ES-I3 (cell line): ENCODE data around the gene NUP214.

Experiments used
- H3K36me3 ChIP-seq: 2 replicates; pipeline ENCODE4 v1.6.1; 2013; ENCODE audit warnings: mild to moderate bottlenecking, low read length, control low read depth, moderate library complexity; ENCODE audit not compliant: insufficient read depth
- H3K4me1 ChIP-seq: 2 replicates; pipeline ENCODE4 v1.6.1; 2013; ENCODE audit warnings: mild to moderate bottlenecking, control low read depth, low read length; ENCODE audit not compliant: insufficient read depth
- H3K9ac ChIP-seq: 2 replicates; pipeline ENCODE4 v1.6.1; 2013; ENCODE audit warnings: low read depth, mild to moderate bottlenecking, low read length, moderate library complexity
- H3K9me3 ChIP-seq: 2 replicates; pipeline ENCODE4 v1.6.1; 2013; ENCODE audit warnings: mild to moderate bottlenecking, low read length, moderate library complexity; ENCODE audit not compliant: control insufficient read depth, insufficient read depth

The NUP214 gene

GRCh38 chr9:131125288-131126058 lies at the start of gene NUP214:
TSS of gene NUP214 (plus strand) at chr9:131125586. CDS start at chr9:131125705, 119 bp downstream.
- H3K9me3 ChIP-seq = no peaks in the 10 kb centered on the region
- H3K4me1 ChIP-seq = no peaks in the 10 kb centered on the region
- H3K9ac ChIP-seq = peak within 1 kb of the TSS; percentile 90
- H3K36me3 ChIP-seq = peaks cover 29% of the 10 kb centered on the region

DNA sequence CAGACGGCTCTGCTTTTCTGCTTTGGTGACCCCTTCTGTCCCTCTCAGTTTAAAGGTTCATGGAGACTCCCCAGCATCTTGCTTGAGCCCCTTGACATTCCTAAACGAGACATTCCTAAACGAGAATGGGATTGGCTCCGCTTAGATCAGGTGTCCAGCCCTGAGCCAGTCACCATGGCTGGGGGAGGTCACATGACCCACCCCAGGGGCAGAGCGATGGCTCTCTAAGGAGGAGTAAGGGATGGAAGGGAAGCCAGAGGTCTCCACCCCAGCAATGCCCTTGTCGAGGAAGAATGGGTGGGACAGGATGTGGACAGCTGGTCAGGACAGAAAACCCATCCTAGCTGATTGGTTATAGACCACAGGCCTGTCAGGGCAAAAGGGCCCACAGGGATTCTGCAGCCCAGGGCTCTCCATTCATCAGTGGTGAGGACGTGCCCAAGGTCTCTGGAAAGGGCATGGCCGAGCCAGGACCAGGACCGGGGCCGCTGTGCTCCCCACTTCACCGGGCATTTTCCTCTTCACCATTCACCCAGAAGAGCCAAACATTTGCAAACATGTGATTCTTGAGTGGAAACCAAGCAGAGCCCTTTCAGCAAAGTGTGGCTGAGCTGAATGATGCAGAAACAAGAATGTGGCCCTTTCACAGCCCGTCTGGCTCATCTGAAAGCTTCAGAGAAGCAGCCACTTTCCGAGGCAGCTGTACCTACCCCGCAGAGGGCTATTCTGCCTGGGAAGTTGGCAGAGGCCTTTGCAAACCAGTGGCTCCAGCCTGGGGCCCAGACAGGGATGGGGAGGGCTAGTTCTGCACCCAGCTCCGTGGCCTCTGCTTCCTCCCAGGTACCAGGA lies 48.8 kb upstream of the NUP214 start:
- Histone ChIP-seq H3K4me1 (no peaks in the 10 kb centered on the region), H3K36me3 (no peaks in the 10 kb centered on the region), H3K9ac (no peak overlapping the region), H3K9me3 (no peaks in the 10 kb centered on the region)

DNA sequence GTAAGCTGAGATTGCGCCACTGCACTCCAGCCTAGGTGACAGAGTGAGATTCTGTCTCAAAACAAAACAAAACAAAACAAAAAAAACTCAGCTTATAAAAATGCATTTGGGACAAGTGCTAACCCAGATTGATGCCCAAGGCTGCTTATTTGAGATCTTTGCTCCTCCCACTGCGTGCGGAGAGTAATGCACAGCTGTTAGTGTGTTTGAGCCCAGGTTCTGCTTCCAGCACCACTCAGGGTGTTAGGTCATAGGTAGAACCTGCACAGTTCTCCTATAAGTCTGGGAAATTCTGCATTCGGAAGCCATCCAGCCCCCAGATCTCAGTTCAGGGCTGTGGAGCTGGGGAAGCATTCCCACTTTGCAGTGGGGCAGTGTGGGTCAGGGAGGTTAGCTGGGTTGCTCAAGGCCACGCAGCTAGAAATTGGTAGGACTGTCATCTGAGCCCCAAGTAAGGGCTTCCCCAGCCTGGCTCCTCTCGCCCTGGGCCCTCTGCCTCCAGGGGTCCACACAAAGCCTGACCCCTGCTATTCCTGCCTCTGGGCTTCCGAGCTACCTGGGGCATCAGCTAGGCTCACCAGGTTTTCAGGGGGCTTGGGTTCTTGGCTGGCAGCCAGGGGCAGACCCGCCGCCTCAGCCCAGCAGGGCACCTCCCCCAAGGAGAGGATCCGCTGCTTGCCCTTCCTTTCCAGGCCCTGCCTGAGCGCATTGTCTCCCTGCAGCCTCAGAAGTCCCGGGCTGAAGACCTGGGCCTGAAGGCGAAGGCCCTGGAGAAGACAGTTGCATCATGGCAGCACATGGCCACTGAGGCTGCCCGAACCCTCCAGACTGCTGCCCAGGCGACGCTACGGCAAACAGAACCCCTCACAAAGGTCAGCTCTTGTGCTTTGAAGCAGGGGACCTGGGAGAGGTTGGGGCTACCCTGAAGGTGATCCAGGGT lies 46.7 kb upstream of the NUP214 start:
- Histone ChIP-seq H3K36me3 (no peaks in the 10 kb centered on the region), H3K4me1 (no peaks in the 10 kb centered on the region), H3K9ac (no peak overlapping the region), H3K9me3 (no peaks in the 10 kb centered on the region)

DNA sequence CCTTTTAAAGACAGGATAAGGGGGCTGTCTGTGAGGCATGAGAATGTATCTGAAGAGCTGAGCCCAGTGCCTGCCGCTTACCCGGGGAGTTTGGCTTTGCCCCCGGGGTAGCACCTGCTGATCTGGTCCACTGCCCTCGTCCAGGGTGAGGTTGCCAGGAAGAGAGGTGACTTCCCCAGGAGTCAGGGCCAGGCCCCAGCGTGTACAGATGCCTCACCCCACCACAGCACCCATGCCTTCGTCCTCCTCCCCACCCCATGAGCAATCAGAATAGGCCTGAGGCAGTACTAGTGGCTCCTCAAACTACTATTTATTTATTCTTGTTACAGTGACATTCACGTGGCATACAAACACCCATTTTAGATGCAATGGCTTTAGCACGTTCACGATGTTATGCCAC lies 44.8 kb upstream of the NUP214 start:
- Histone ChIP-seq H3K4me1 (no peaks in the 10 kb centered on the region), H3K9ac (no peak overlapping the region), H3K36me3 (no peaks in the 10 kb centered on the region), H3K9me3 (no peaks in the 10 kb centered on the region)

DNA sequence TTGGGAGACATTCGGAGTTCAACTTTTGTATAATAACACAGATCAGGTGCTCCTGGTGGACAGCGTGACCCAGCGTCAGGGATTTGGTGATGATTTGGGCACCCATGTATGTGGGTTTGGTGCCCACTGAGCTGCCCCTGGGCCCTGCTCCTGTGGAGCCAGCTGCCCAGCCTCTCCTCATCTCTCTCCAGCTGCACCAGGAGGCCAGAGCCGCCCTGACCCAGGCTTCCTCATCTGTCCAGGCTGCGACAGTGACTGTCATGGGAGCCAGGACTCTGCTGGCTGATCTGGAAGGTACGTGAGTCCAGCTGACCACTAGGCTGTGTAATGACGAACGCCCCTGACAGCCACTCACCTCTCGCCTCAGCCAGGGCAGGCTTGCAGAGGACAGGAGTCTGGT lies 43.5 kb upstream of the NUP214 start:
- Histone ChIP-seq H3K9ac (no peak overlapping the region), H3K4me1 (no peaks in the 10 kb centered on the region), H3K36me3 (no peaks in the 10 kb centered on the region), H3K9me3 (no peaks in the 10 kb centered on the region)

GRCh38 chr9:131082774-131083512 lies 42.4 kb upstream of the NUP214 start:
- H3K36me3 ChIP-seq = no peaks in the 10 kb centered on the region
- no peak overlapping the region for H3K9ac ChIP-seq
- H3K4me1 ChIP-seq = no peaks in the 10 kb centered on the region
- no peaks in the 10 kb centered on the region for H3K9me3 ChIP-seq

GRCh38 chr9:131084661-131085369 lies 40.6 kb upstream of the NUP214 start:
- Histone ChIP-seq H3K4me1 (no peaks in the 10 kb centered on the region), H3K9me3 (no peaks in the 10 kb centered on the region), H3K36me3 (no peaks in the 10 kb centered on the region), H3K9ac (no peak overlapping the region)

DNA sequence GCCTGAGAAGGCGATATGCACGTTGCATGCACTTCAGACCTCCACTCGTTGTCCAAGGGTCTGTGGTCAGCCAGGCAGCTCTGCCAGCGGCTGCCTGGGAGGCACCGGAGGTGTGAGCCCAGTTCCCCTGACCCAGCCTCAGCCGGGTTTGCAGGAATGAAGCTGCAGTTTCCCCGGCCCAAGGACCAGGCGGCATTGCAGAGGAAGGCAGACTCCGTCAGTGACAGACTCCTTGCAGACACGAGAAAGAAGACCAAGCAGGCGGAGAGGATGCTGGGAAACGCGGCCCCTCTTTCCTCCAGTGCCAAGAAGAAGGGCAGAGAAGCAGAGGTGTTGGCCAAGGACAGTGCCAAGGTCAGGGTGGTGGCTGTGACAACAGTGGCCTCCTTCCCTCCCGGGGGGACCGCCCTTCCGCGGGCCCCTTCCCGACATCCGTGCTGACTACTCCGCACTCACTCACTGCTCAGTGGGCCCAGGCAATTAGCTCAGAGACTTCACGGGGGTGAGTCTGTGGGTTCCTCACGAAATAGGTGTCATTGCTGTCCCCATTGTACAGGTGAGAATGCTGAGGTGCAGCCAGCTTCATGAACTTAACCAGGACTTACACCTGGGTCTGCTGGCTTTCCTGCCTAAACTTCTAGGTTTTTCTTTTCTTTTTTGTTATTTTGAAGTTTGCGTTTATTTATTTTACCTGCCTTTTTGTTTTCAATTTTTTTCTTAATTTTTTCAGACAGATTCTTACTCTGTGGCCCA lies 39.8 kb upstream of the NUP214 start:
- Histone ChIP-seq H3K9ac (no peak overlapping the region), H3K36me3 (no peaks in the 10 kb centered on the region), H3K9me3 (no peaks in the 10 kb centered on the region), H3K4me1 (no peaks in the 10 kb centered on the region)

GRCh38 chr9:131087354-131087893 lies 38.0 kb upstream of the NUP214 start:
- no peaks in the 10 kb centered on the region for H3K4me1 ChIP-seq
- no peaks in the 10 kb centered on the region for H3K36me3 ChIP-seq
- H3K9ac ChIP-seq = no peak overlapping the region
- H3K9me3 ChIP-seq = no peaks in the 10 kb centered on the region

DNA sequence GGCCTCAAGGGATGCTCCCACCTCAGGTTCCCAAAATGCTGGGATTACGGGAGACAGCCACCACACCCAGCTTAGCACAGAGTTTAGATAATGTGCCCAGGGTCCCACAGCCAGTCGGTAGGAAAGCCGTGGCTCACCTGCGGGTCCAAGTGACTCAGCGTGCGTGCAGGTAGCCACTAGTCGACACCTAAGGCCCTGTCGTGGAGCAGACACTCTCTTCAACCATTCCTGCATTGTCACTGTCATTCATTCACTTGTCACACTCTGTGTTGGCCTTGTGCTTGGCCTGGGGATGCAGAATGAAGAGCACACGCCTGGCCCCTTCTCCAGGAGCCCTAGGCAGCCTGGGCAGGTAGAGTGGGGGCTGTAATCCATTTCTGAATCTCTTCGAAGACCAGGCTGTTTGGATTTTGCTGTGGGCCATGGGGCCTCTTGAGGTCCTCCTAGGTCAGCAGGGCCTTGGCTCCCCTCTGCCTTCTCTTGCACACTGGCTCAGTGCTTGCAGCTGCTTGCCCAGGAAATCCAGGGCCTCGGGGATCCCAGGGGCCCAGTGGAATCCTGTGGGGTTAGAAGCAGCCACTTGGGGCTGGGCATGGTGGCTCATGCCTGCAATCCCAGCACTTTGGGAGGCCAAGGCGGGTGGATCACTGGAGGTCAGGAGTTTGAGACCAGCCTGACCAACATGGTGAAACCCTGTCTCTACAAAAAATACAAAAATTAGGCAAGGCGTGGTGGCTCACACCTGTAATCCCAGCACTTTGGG lies 35.2 kb upstream of the NUP214 start:
- no peaks in the 10 kb centered on the region for H3K36me3 ChIP-seq
- no peaks in the 10 kb centered on the region for H3K9me3 ChIP-seq
- no peak overlapping the region for H3K9ac ChIP-seq
- H3K4me1 ChIP-seq = peaks cover 4% of the 10 kb centered on the region; the same call in 1 of the 2 replicates

DNA sequence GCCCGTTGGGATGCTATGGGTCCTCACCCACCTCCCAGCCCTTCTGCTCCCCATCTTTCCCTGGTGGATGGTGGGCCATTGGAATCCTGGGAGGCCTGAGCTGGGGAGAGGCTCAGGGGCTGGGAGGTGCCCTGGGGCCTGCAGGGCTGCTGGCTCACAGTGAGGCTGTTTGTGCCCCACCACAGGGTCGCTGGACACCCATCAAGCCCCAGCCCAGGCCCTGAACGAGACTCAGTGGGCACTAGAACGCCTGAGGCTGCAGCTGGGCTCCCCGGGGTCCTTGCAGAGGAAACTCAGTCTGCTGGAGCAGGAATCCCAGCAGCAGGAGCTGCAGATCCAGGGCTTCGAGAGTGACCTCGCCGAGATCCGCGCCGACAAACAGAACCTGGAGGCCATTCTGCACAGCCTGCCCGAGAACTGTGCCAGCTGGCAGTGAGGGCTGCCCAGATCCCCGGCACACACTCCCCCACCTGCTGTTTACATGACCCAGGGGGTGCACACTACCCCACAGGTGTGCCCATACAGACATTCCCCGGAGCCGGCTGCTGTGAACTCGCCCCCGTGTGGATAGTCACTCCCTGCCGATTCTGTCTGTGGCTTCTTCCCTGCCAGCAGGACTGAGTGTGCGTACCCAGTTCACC lies 33.9 kb upstream of the NUP214 start:
- H3K4me1 ChIP-seq = peaks cover 4% of the 10 kb centered on the region; the same call in 1 of the 2 replicates
- H3K36me3 ChIP-seq = no peaks in the 10 kb centered on the region
- H3K9me3 ChIP-seq = no peaks in the 10 kb centered on the region
- no peak overlapping the region for H3K9ac ChIP-seq
